H1 (cell line): ENCODE measurements around the gene STK32C. TPM values are rescaled to one million over a fixed set of nuclear protein-coding genes. Genes with fewer than 3 reads are reported as not detected.

Source experiments
- CTCF ChIA-PET: fragments of 300-600 bp; sonication (Branson Sonifier 250); formaldehyde crosslinking; loops from one replicate; lab custom pipeline; 2021; ENCODE audit not compliant: partially characterized antibody; lab: Charles Lee
- POLR2A ChIA-PET: fragments of 300-600 bp; sonication (Branson Sonifier 250); formaldehyde crosslinking; loops from one replicate; lab custom pipeline; 2021; ENCODE audit warnings: inconsistent platforms; ENCODE audit not compliant: partially characterized antibody; lab: Charles Lee
- DNase-seq, 2 experiments: peaks; one replicate each; pipeline versions ENCODE4 v3.0.0 to v3.0.0-alpha.2; 2010 to 2022; ENCODE audit warnings: low spot score in 2 of 2, low read depth in 1 of 2, mixed read lengths in 1 of 2
- FAIRE-seq: peaks from 2 replicates; lab custom pipeline; 2011; peaks lifted over from hg19 to GRCh38; lab: Jason Lieb, UNC
- H2AFZ ChIP-seq: 2 replicates; pipeline ENCODE4 v1.8.1; 2012; ENCODE audit warnings: low read length, inconsistent platforms
- H2AK5ac ChIP-seq: 2 replicates; pipeline ENCODE4 v1.6.1; 2013; ENCODE audit warnings: low read depth, low read length
- H2BK120ac ChIP-seq: replicated peaks from 2 replicates; pipeline ENCODE3; 2013; ENCODE audit warnings: low read depth, low read length, inconsistent platforms
- H2BK12ac ChIP-seq: 2 replicates; pipeline ENCODE4 v1.6.1; 2013; ENCODE audit warnings: low read depth, low read length
- H2BK15ac ChIP-seq: 2 replicates; pipeline ENCODE4 v1.6.1; 2013; ENCODE audit warnings: low read length
- H2BK20ac ChIP-seq: 2 replicates; pipeline ENCODE4 v1.6.1; 2013; ENCODE audit warnings: low read length
- H2BK5ac ChIP-seq: 2 replicates; pipeline ENCODE4 v1.6.1; 2013; ENCODE audit warnings: low read depth, low read length
- H3K14ac ChIP-seq: 2 replicates; pipeline ENCODE4 v1.6.1; 2013; ENCODE audit warnings: inconsistent platforms; ENCODE audit not compliant: insufficient read length
- H3K18ac ChIP-seq: 2 replicates; pipeline ENCODE4 v1.6.1; 2013; ENCODE audit warnings: low read length; ENCODE audit errors: extremely low read depth
- H3K23ac ChIP-seq: 2 replicates; pipeline ENCODE4 v1.6.1; 2013; ENCODE audit warnings: inconsistent platforms; ENCODE audit not compliant: insufficient read length
- H3K23me2 ChIP-seq: 2 replicates; pipeline ENCODE4 v1.6.1; 2013; ENCODE audit warnings: low read depth, low read length
- H3K27ac ChIP-seq: 2 replicates; pipeline ENCODE4 v1.6.1; 2011; ENCODE audit warnings: low read depth, low read length, inconsistent platforms
- H3K27me3 ChIP-seq, 4 experiments: replicated peaks in 1 of 4; 1 replicate in 1 of 4; 2 replicates in 3 of 4; pipeline versions ENCODE4 v1.6.1 to v1.8.1; 2011 to 2013; ENCODE audit warnings: low read length in 3 of 4, mild to moderate bottlenecking in 3 of 4, inconsistent platforms in 2 of 4, mixed read lengths in 2 of 4, moderate library complexity in 1 of 4; ENCODE audit not compliant: control insufficient read depth in 3 of 4, insufficient read depth in 3 of 4; ENCODE audit errors: extremely low read depth in 1 of 4
- H3K36me3 ChIP-seq, 4 experiments: 2 replicates each; pipeline versions ENCODE4 v1.6.1 to v1.8.1; 2011 to 2013; ENCODE audit warnings: mild to moderate bottlenecking in 4 of 4, low read length in 3 of 4, moderate library complexity in 2 of 4, control low read depth in 1 of 4, inconsistent platforms in 1 of 4; ENCODE audit not compliant: insufficient read depth in 4 of 4, control insufficient read depth in 2 of 4
- H3K4ac ChIP-seq: replicated peaks from 2 replicates; pipeline ENCODE3; 2013; ENCODE audit warnings: low read length, low read depth, mixed read lengths, inconsistent platforms; ENCODE audit not compliant: insufficient read length
- H3K4me1 ChIP-seq, 4 experiments: replicated peaks in 1 of 4; 1 replicate in 1 of 4; 2 replicates in 3 of 4; pipeline versions ENCODE4 v1.6.1 to v1.8.1; 2011 to 2013; ENCODE audit warnings: low read length in 3 of 4, inconsistent platforms in 2 of 4, mixed read lengths in 1 of 4; ENCODE audit not compliant: insufficient read depth in 4 of 4, control insufficient read depth in 3 of 4
- H3K4me2 ChIP-seq, 2 experiments: 2 replicates each; pipeline versions ENCODE4 v1.6.1 to v1.8.1; 2011 to 2013; ENCODE audit warnings: low read depth in 2 of 2, low read length in 2 of 2, control low read depth in 1 of 2, inconsistent platforms in 1 of 2, mild to moderate bottlenecking in 1 of 2; ENCODE audit not compliant: insufficient read depth in 1 of 2
- H3K4me3 ChIP-seq, 4 experiments: fragments of 200-600, 300-600 bp in 1 of 4; sonication (generic), shearing (Covaris generic), sonication (Bioruptor Twin) in 1 of 4; 2 replicates each; pipeline versions ENCODE4 v1.5.1 to v1.8.1; 2011 to 2016; ENCODE audit warnings: low read length in 4 of 4, low read depth in 3 of 4, control low read depth in 2 of 4, inconsistent platforms in 2 of 4, mild to moderate bottlenecking in 2 of 4, mixed read lengths in 1 of 4, moderate library complexity in 1 of 4; ENCODE audit not compliant: insufficient read depth in 2 of 4; ENCODE audit errors: extremely low read depth in 1 of 4
- H3K56ac ChIP-seq: replicated peaks from 2 replicates; pipeline ENCODE3; 2013; ENCODE audit warnings: low read depth, mild to moderate bottlenecking, mixed read lengths, low read length, inconsistent platforms; ENCODE audit not compliant: insufficient read length
- H3K79me1 ChIP-seq: 2 replicates; pipeline ENCODE4 v1.6.1; 2013; ENCODE audit warnings: low read depth, low read length, control low read depth
- H3K79me2 ChIP-seq, 2 experiments: 2 replicates each; pipeline versions ENCODE4 v1.6.1 to v1.8.1; 2012 to 2013; ENCODE audit warnings: low read length in 2 of 2, mild to moderate bottlenecking in 2 of 2, inconsistent platforms in 1 of 2; ENCODE audit not compliant: insufficient read depth in 2 of 2, control insufficient read depth in 1 of 2
- H3K9ac ChIP-seq, 4 experiments: replicated peaks in 1 of 4; 1 replicate in 1 of 4; 2 replicates in 3 of 4; pipeline versions ENCODE4 v1.6.1 to v1.8.1; 2011 to 2013; ENCODE audit warnings: low read depth in 3 of 4, low read length in 3 of 4, control low read depth in 2 of 4, mild to moderate bottlenecking in 2 of 4, moderate library complexity in 2 of 4, inconsistent platforms in 1 of 4; ENCODE audit errors: extremely low read depth in 1 of 4
- H3K9me3 ChIP-seq, 2 experiments: 2 replicates each; pipeline versions ENCODE4 v1.6.1 to v1.8.1; 2012 to 2013; ENCODE audit warnings: mild to moderate bottlenecking in 2 of 2, moderate library complexity in 2 of 2, control low read depth in 1 of 2, inconsistent platforms in 1 of 2, low read depth in 1 of 2, low read length in 1 of 2, mixed read lengths in 1 of 2; ENCODE audit not compliant: insufficient read depth in 2 of 2
- H4K20me1 ChIP-seq, 2 experiments: replicated peaks in 1 of 2; 2 replicates each; pipeline versions ENCODE3 to v1.8.1; 2011 to 2013; ENCODE audit warnings: inconsistent platforms in 2 of 2, low read length in 2 of 2, mild to moderate bottlenecking in 1 of 2; ENCODE audit not compliant: insufficient read depth in 2 of 2, control insufficient read depth in 1 of 2
- H4K5ac ChIP-seq: 2 replicates; pipeline ENCODE4 v1.6.1; 2013; ENCODE audit warnings: low read length, low read depth, mixed read lengths, inconsistent platforms; ENCODE audit not compliant: insufficient read length
- H4K8ac ChIP-seq: 2 replicates; pipeline ENCODE4 v1.8.0; 2013; ENCODE audit warnings: mild to moderate bottlenecking, moderate library complexity, low read length, inconsistent platforms; ENCODE audit not compliant: insufficient read depth; ENCODE audit errors: extremely low read depth
- H4K91ac ChIP-seq: replicated peaks from 2 replicates; pipeline ENCODE3; 2013; ENCODE audit warnings: low read length, mixed read lengths, inconsistent platforms; ENCODE audit not compliant: insufficient read length
- CEBPB ChIP-seq: IDR thresholded peaks from 2 replicates; pipeline ENCODE4 v1.6.1; 2012; ENCODE audit warnings: low read depth, low read length
- CTCF ChIP-seq, 3 experiments: IDR thresholded peaks; 1 replicate in 2 of 3; 2 replicates in 1 of 3; pipeline versions ENCODE4 v1.5.1 to v1.6.1; 2011; ENCODE audit warnings: low read length in 3 of 3, mild to moderate bottlenecking in 3 of 3, inconsistent platforms in 2 of 3, low read depth in 1 of 3, moderate library complexity in 1 of 3; ENCODE audit not compliant: insufficient read depth in 1 of 3; ENCODE audit errors: control extremely low read depth in 1 of 3
- EZH2 ChIP-seq: fragments of 200-600 bp; sonication (generic); IDR thresholded peaks from 2 replicates; pipeline ENCODE4 v1.7.1; 2012; ENCODE audit warnings: low read depth, mild to moderate bottlenecking, moderate library complexity, low read length, inconsistent platforms; ENCODE audit not compliant: severe bottlenecking
- RFX5 ChIP-seq: IDR thresholded peaks from 2 replicates; pipeline ENCODE4 v1.6.1; 2011; ENCODE audit warnings: low read depth, low read length, improper control_type of control experiment, borderline replicate concordance
- SRF ChIP-seq: IDR thresholded peaks from 2 replicates; pipeline ENCODE4 v1.6.1; 2011; ENCODE audit warnings: mild to moderate bottlenecking, low read depth, low read length, moderate library complexity
- TEAD4 ChIP-seq: IDR thresholded peaks from 2 replicates; pipeline ENCODE4 v1.6.1; 2012; ENCODE audit warnings: low read depth, low read length, inconsistent platforms, mixed read lengths
- WGBS, 2 experiments: shearing (Covaris generic) in 1 of 2; methylation state at CpG; one replicate each; pipeline versions ENCODE4 v1.1.6 to v1.1.7; 2013 to 2015; ENCODE audit warnings: low lambda C conversion rate in 2 of 2, mixed read lengths in 2 of 2, inconsistent platforms in 1 of 2, low coverage in 1 of 2, missing lambda C conversion rate in 1 of 2; ENCODE audit not compliant: insufficient replicate concordance in 2 of 2, insufficient coverage in 1 of 2, insufficient read length in 1 of 2; ENCODE audit errors: extremely low coverage in 1 of 2, missing lambda C conversion rate in 1 of 2; 5-methylcytosine and 5-hydroxymethylcytosine counted together
- polyA plus RNA-seq, 7 experiments: library from polyadenylated mRNA; depleted of rRNA in 3 of 7; stranded (reverse) in 5 of 7; unstranded in 2 of 7; fragments of >200 nt in 5 of 7; fragments of 200-250 nt in 2 of 7; gene quantifications; 1 replicate in 5 of 7; 2 replicates in 1 of 7; 4 replicates in 1 of 7; pipeline versions ENCODE4 v1.2.1 to v1.2.3, GENCODE V29; 2011 to 2013; ENCODE audit warnings: missing spikeins in 2 of 7, mixed read lengths in 2 of 7
- total RNA-seq: library from RNA; stranded (reverse); fragmentation: NEBNext Ultra II Directional; extraction: Animal tissue kit (Norgen Biotek cat#: 25700); gene quantifications from 2 replicates; pipeline ENCODE4 v1.2.1, GENCODE V29; 2021
- TF ChIP-seq, protein P1 (sequence below): IDR thresholded peaks from 2 replicates; pipeline ENCODE4 v1.6.1; 2012; ENCODE audit warnings: inconsistent platforms

The STK32C gene
- total and polyA plus RNA-seq, 2 of the 8 experiments (the other 6 are each of a cell fraction or from before 2014, with no cell fraction given), result 10.6 to 15.6 TPM

GRCh38 chr10:132339276-132339675, 31.5 kb upstream of the STK32C start:
- H3K23ac ChIP-seq, result no peak overlapping the region
- H2BK15ac ChIP-seq, result no peak overlapping the region
- H3K18ac ChIP-seq, result no peak overlapping the region
- FAIRE-seq (no peak), DNase-seq (no peak)
- H4K5ac ChIP-seq, result no peak overlapping the region
- no peaks in the 10 kb centered on the region for H3K79me2 ChIP-seq
- ChIA-PET POLR2A (interaction anchor here (1.3 kb wide), 1 partner anchor 9 kb away, joined by 3 read pairs; no protein-coding TSS in a partner anchor), CTCF (interaction anchor here (3.2 kb wide), 1 partner anchor 13 kb away, joined by 17 read pairs; no protein-coding TSS in a partner anchor)
- H3K4me3 ChIP-seq, result no peak overlapping the region
- H4K91ac ChIP-seq, result no peak overlapping the region
- no peak overlapping the region for H4K8ac ChIP-seq
- WGBS, 2 experiments, result 93% methylated on average over 11 of the region's 11 CpGs; no CpG with 5 or more reads in 1 of the 2 experiments
- H3K27ac ChIP-seq, result no peak overlapping the region
- no peaks in the 10 kb centered on the region for H3K36me3 ChIP-seq
- no peak overlapping the region for H2AFZ ChIP-seq
- H3K4me1 ChIP-seq, result peaks cover 0 to 3% (median 0%) of the 10 kb centered on the region in 4 experiments; a peak in 1 of 7 replicates
- no peaks in the 10 kb centered on the region for H3K9me3 ChIP-seq
- H2BK120ac ChIP-seq, result no peak overlapping the region
- no peak overlapping the region for H3K56ac ChIP-seq
- H2BK12ac ChIP-seq, result no peak overlapping the region
- H2AK5ac ChIP-seq, result no peak overlapping the region
- H3K14ac ChIP-seq, result no peak overlapping the region
- H2BK20ac ChIP-seq, result no peak overlapping the region
- no peak overlapping the region for H2BK5ac ChIP-seq
- no peak overlapping the region for H3K4ac ChIP-seq
- H3K9ac ChIP-seq, result no peak overlapping the region
- no peaks in the 10 kb centered on the region for H3K79me1 ChIP-seq
- no peak overlapping the region for H3K4me2 ChIP-seq
- no peaks in the 10 kb centered on the region for H3K23me2 ChIP-seq
- H3K27me3 ChIP-seq, result no peaks in the 10 kb centered on the region
- H4K20me1 ChIP-seq, result no peaks in the 10 kb centered on the region
- TF ChIP-seq CEBPB, result no peak
- TF ChIP-seq TEAD4, result no peak
- TF ChIP-seq EZH2, result no peak
- no peak for TF ChIP-seq SRF
- TF ChIP-seq CTCF (IDR thresholded peaks at IDR 0.05; ENCODE audit: control extremely low read depth in 1 of 3, insufficient read depth in 1 of 3, low read depth in 1 of 3, low read length in 3 of 3), result no peak
- TF ChIP-seq, protein P1, sequence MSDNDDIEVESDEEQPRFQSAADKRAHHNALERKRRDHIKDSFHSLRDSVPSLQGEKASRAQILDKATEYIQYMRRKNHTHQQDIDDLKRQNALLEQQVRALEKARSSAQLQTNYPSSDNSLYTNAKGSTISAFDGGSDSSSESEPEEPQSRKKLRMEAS, result no peak
- no peak for TF ChIP-seq RFX5
